Right cardiac atrium (tissue), 5 donors: Measurements from ENCODE around the gene VWC2. TPM values are rescaled to one million over a fixed set of nuclear protein-coding genes. Genes with fewer than 3 reads are reported as not detected.
A peak's percentile ranks its signal among the peaks of the same experiment; 100 is the strongest.
"Not testable (repeated sequence)": the region's sequence is repeated elsewhere in the genome, so short reads cannot be mapped to it uniquely, and the experiment has no call there.

ENCODE experiments used
- ATAC-seq, 2 donors: fragments of 200-7000 bp; cut with Tn5 transposase; one replicate each; pipeline versions ENCODE4 v1.8.0 to v1.9.1; 2020; ENCODE audit warnings: moderate library complexity in 2 of 2, mild to moderate bottlenecking in 1 of 2
- DNase-seq, 3 donors: peaks; one replicate each; pipeline ENCODE4 v3.0.0-alpha.2; 2020
- H3K27ac ChIP-seq: one replicate; pipeline ENCODE4 v1.5.1; 2013; ENCODE audit warnings: mild to moderate bottlenecking, low read length, control low read depth, moderate library complexity
- H3K27me3 ChIP-seq: one replicate; pipeline ENCODE4 v1.6.1; 2013; ENCODE audit not compliant: control insufficient read depth, insufficient read depth
- H3K4me1 ChIP-seq: one replicate; pipeline ENCODE4 v1.6.1; 2013; ENCODE audit warnings: low read length; ENCODE audit not compliant: control insufficient read depth, insufficient read depth
- H3K4me3 ChIP-seq: one replicate; pipeline ENCODE4 v1.5.1; 2013; ENCODE audit warnings: low read length, control low read depth
- H3K9me3 ChIP-seq: one replicate; pipeline ENCODE4 v1.6.1; 2013; ENCODE audit warnings: low read length; ENCODE audit not compliant: control insufficient read depth
- WGBS: extraction: QIAGEN DNeasy Blood & Tissue Kit; methylation state at CpG from one replicate; pipeline ENCODE4 v1.1.7; 2013; 5-methylcytosine and 5-hydroxymethylcytosine counted together
- intact Hi-C, 4 donors: fragments of 100-400 bp; cut with DNase I; formaldehyde crosslinking; loops; one replicate each; pipeline versions ENCODE4 v1.11.0 to v1.14.0; 2022 to 2023
- polyA plus RNA-seq: library from polyadenylated mRNA; stranded (reverse); fragments of 200-250 nt; gene quantifications from one replicate; pipeline ENCODE4 v1.2.3, GENCODE V29; 2013
- total RNA-seq, 4 donors: library from RNA; stranded (reverse); fragmentation: NEBNext Ultra II Directional; extraction: Animal tissue kit (Norgen Biotek cat#: 25700); gene quantifications; one replicate each; pipeline ENCODE4 v1.2.1, GENCODE V29; 2021
- donor health status: healthy with polysubstance abuse.
- donor health status: DM: no; HTN: yes; CAD: no.
- donor health status: DM: no; HTN: no; CAD: no.
- donor health status: DM: no; HTN: yes; CAD: no; lungs with severe emphysema.
- donor health status: DM: yes; HTN: yes; CAD: no.

VWC2 gene
- total and polyA plus RNA-seq, 5 donors = 3.6 to 11.9 (median 9.8) TPM

- Histone ChIP-seq H3K4me3 (no peak overlapping the region), H3K9me3 (no peaks in the 10 kb centered on the region), H3K4me1 (no peaks in the 10 kb centered on the region), H3K27me3 (no peaks in the 10 kb centered on the region), H3K27ac (no peak overlapping the region)
- ATAC-seq (no peak), DNase-seq (no peak)
- intact Hi-C loops = no loop called here
Measured at GRCh38 chr7:49812534-49812933, 39.1 kb downstream of the VWC2 start.

GRCh38 chr7:49817279-49817678 lies 43.8 kb downstream of the VWC2 start:
- ATAC-seq = peak in 1 of 2 donors; percentile 64
- H3K27ac ChIP-seq = no peak overlapping the region
- H3K9me3 ChIP-seq = no peaks in the 10 kb centered on the region
- DNase-seq = no peak
- no peaks in the 10 kb centered on the region for H3K4me1 ChIP-seq
- 46% methylated on average over 1 of the region's 1 CpG for WGBS
- H3K4me3 ChIP-seq = no peak overlapping the region
- H3K27me3 ChIP-seq = no peaks in the 10 kb centered on the region
- intact Hi-C loops = no loop called here

GRCh38 chr7:49821181-49821580 lies 47.7 kb downstream of the VWC2 start:
- Histone ChIP-seq H3K27ac (no peak overlapping the region), H3K4me3 (no peak overlapping the region), H3K27me3 (no peaks in the 10 kb centered on the region), H3K9me3 (no peaks in the 10 kb centered on the region), H3K4me1 (no peaks in the 10 kb centered on the region)
- ATAC-seq (no peak), DNase-seq (no peak)
- intact Hi-C loops = no loop called here

- WGBS = 30% methylated on average over 5 of the region's 5 CpGs
- ATAC-seq (peak; percentile 42 to 79), DNase-seq (no peak)
- Histone ChIP-seq H3K27ac (no peak overlapping the region), H3K4me1 (no peaks in the 10 kb centered on the region), H3K4me3 (no peak overlapping the region), H3K9me3 (no peaks in the 10 kb centered on the region), H3K27me3 (no peaks in the 10 kb centered on the region)
- intact Hi-C loops = no loop called here
Measured at GRCh38 chr7:49822856-49823255, 49.4 kb downstream of the VWC2 start.

- WGBS = 88% methylated on average over 3 of the region's 3 CpGs
- Histone ChIP-seq H3K9me3 (no peaks in the 10 kb centered on the region), H3K27ac (no peak overlapping the region), H3K4me3 (no peak overlapping the region), H3K27me3 (no peaks in the 10 kb centered on the region), H3K4me1 (no peaks in the 10 kb centered on the region)
- DNase-seq = no peak
- intact Hi-C loops = no loop called here
- ATAC-seq = no peak
Measured at GRCh38 chr7:49823566-49823965, 50.1 kb downstream of the VWC2 start.

- Histone ChIP-seq H3K27me3 (no peaks in the 10 kb centered on the region), H3K4me1 (no peaks in the 10 kb centered on the region), H3K4me3 (no peak overlapping the region), H3K27ac (no peak overlapping the region), H3K9me3 (no peaks in the 10 kb centered on the region)
- ATAC-seq (no peak), DNase-seq (no peak)
- intact Hi-C loops = loop anchor here in 1 of 4 donors (10.0 kb wide), 1 partner anchor 355 kb away; no protein-coding TSS in a partner anchor
- 68% methylated on average over 13 of the region's 13 CpGs for WGBS
Measured at GRCh38 chr7:49839863-49840645, 66.6 kb downstream of the VWC2 start.

GRCh38 chr7:49840751-49841405 lies 67.4 kb downstream of the VWC2 start:
- no peak overlapping the region for H3K4me3 ChIP-seq
- H3K27ac ChIP-seq = no peak overlapping the region
- no peak for ATAC-seq
- H3K9me3 ChIP-seq = no peaks in the 10 kb centered on the region
- no peaks in the 10 kb centered on the region for H3K4me1 ChIP-seq
- DNase-seq = no peak
- no peaks in the 10 kb centered on the region for H3K27me3 ChIP-seq
- 77% methylated on average over 5 of the region's 5 CpGs for WGBS
- intact Hi-C loops = loop anchor here in 1 of 4 donors (10.0 kb wide), 1 partner anchor 356 kb away; no protein-coding TSS in a partner anchor

GRCh38 chr7:49845626-49846025 lies 72.2 kb downstream of the VWC2 start:
- intact Hi-C loops = loop anchor here in 1 of 4 donors (10.0 kb wide), 1 partner anchor 361 kb away; no protein-coding TSS in a partner anchor
- Histone ChIP-seq H3K27ac (no peak overlapping the region), H3K4me3 (no peak overlapping the region), H3K27me3 (no peaks in the 10 kb centered on the region), H3K9me3 (no peaks in the 10 kb centered on the region), H3K4me1 (peaks cover 3% of the 10 kb centered on the region)
- no peak for DNase-seq
- ATAC-seq = peak in 1 of 2 donors; percentile 56
- 45% methylated on average over 5 of the region's 5 CpGs for WGBS

- ATAC-seq = no peak
- intact Hi-C loops = loop anchor here in 1 of 4 donors (10.0 kb wide), 1 partner anchor 364 kb away; no protein-coding TSS in a partner anchor
- H3K9me3 ChIP-seq = no peaks in the 10 kb centered on the region
- no peaks in the 10 kb centered on the region for H3K27me3 ChIP-seq
- no peak overlapping the region for H3K4me3 ChIP-seq
- whole genome bisulfite sequencing = 68% methylated on average over 8 of the region's 8 CpGs
- peaks cover 6% of the 10 kb centered on the region for H3K4me1 ChIP-seq
- DNase-seq = peak in 1 of 3 donors; percentile 39
- H3K27ac ChIP-seq = no peak overlapping the region
Measured at GRCh38 chr7:49848211-49848841, 74.9 kb downstream of the VWC2 start.

- WGBS = 74% methylated on average over 10 of the region's 10 CpGs
- peak in 1 of 2 donors; percentile 34 for ATAC-seq
Measured at GRCh38 chr7:49850921-49851613, 77.6 kb downstream of the VWC2 start.

GRCh38 chr7:49851614-49851934 lies 78.1 kb downstream of the VWC2 start:
- ATAC-seq, H3K27me3 ChIP-seq, DNase-seq, H3K9me3 ChIP-seq, intact Hi-C loops, H3K4me3 ChIP-seq, H3K4me1 ChIP-seq, H3K27ac ChIP-seq: not testable (repeated sequence)
- WGBS = 90% methylated on average over 9 of the region's 9 CpGs

More at GRCh38 chr7:49850921-49851613, 77.6 kb downstream of the VWC2 start:
- intact Hi-C loops = no loop called here
- no peak overlapping the region for H3K4me3 ChIP-seq
- no peak overlapping the region for H3K27ac ChIP-seq
- no peak for DNase-seq
- H3K4me1 ChIP-seq = peaks cover 6% of the 10 kb centered on the region
- H3K9me3 ChIP-seq = no peaks in the 10 kb centered on the region
- H3K27me3 ChIP-seq = no peaks in the 10 kb centered on the region
